Activated T-cell treated with anti-CD3 and anti-CD28 coated beads for 24 hours (primary cell): ENCODE measurements around the gene FER1L5.

Experiments
- DNase-seq: peaks from one replicate; pipeline ENCODE4 v3.0.0-alpha.2; 2020; ENCODE audit warnings: low read depth

The FER1L5 gene

GRCh38 chr2:96642564-96643360, at the start of gene FER1L5:
Gene FER1L5, plus strand, starts transcription at chr2:96642764. Its CDS starts 73 bp downstream, at chr2:96642837.
- no peak for DNase-seq

- DNase-seq, result no peak
Measured at GRCh38 chr2:96594282-96594681, 48.3 kb upstream of the FER1L5 start.

GRCh38 chr2:96594691-96595152, 47.8 kb upstream of the FER1L5 start:
- DNase-seq, result no peak

- DNase-seq, result no peak
Measured at GRCh38 chr2:96596596-96596995, 46.0 kb upstream of the FER1L5 start.

- no peak for DNase-seq
Measured at GRCh38 chr2:96599941-96600340, 42.6 kb upstream of the FER1L5 start.

GRCh38 chr2:96601382-96602292, 40.9 kb upstream of the FER1L5 start:
- no peak for DNase-seq

GRCh38 chr2:96602330-96602823, 40.2 kb upstream of the FER1L5 start:
- no peak for DNase-seq

GRCh38 chr2:96604104-96604503, 38.5 kb upstream of the FER1L5 start:
- DNase-seq, result no peak

GRCh38 chr2:96608469-96609455, 33.8 kb upstream of the FER1L5 start:
- DNase-seq, result no peak

- DNase-seq, result no peak
Measured at GRCh38 chr2:96616128-96616527, 26.4 kb upstream of the FER1L5 start.

GRCh38 chr2:96616535-96616934, 26.0 kb upstream of the FER1L5 start:
- no peak for DNase-seq

- no peak for DNase-seq
Measured at GRCh38 chr2:96617012-96617411, 25.6 kb upstream of the FER1L5 start.

GRCh38 chr2:96618596-96619283, 23.8 kb upstream of the FER1L5 start:
- no peak for DNase-seq

GRCh38 chr2:96622544-96622943, 20.0 kb upstream of the FER1L5 start:
- no peak for DNase-seq

GRCh38 chr2:96623116-96623515, 19.4 kb upstream of the FER1L5 start:
- DNase-seq, result no peak

- DNase-seq, result no peak
Measured at GRCh38 chr2:96625571-96626552, 16.7 kb upstream of the FER1L5 start.

- no peak for DNase-seq
Measured at GRCh38 chr2:96626553-96626942, 16.0 kb upstream of the FER1L5 start.

- DNase-seq, result no peak
Measured at GRCh38 chr2:96631804-96632435, 10.6 kb upstream of the FER1L5 start.

- DNase-seq, result no peak
Measured at GRCh38 chr2:96633641-96634040, 8.9 kb upstream of the FER1L5 start.
